H1 (cell line): ENCODE data around the gene POLD1.

Experiments
- CBX8 ChIP-seq: fragments of 300-800, 300-1000 bp; sonication (generic); IDR thresholded peaks from 2 replicates; pipeline ENCODE4 v1.7.1; 2016; ENCODE audit warnings: low read depth, low read length, borderline replicate concordance
- CEBPB ChIP-seq: IDR thresholded peaks from 2 replicates; pipeline ENCODE4 v1.6.1; 2012; ENCODE audit warnings: low read depth, low read length
- CHD2 ChIP-seq: IDR thresholded peaks from 2 replicates; pipeline ENCODE4 v1.6.1; 2012; ENCODE audit warnings: low read length, improper control_type of control experiment
- POLR2A ChIP-seq, 2 experiments: IDR thresholded peaks; 1 replicate in 1 of 2; 2 replicates in 1 of 2; pipeline ENCODE4 v1.6.1; 2011; ENCODE audit warnings: low read depth in 2 of 2, low read length in 2 of 2, mild to moderate bottlenecking in 2 of 2; ENCODE audit errors: control extremely low read depth in 1 of 2
- POLR2AphosphoS5 ChIP-seq: IDR thresholded peaks from 2 replicates; pipeline ENCODE4 v1.6.1; 2011; ENCODE audit warnings: low read depth, low read length
- RAD21 ChIP-seq, 2 experiments: IDR thresholded peaks in 1 of 2; conservative IDR thresholded peaks in 1 of 2; 2 replicates each; pipeline ENCODE4 v1.6.1; 2011; ENCODE audit warnings: low read depth in 2 of 2, low read length in 2 of 2, improper control_type of control experiment in 1 of 2, inconsistent platforms in 1 of 2, mild to moderate bottlenecking in 1 of 2, moderate library complexity in 1 of 2
- TCF12 ChIP-seq: IDR thresholded peaks from 2 replicates; pipeline ENCODE4 v1.6.1; 2011; ENCODE audit warnings: low read depth, mild to moderate bottlenecking, low read length
- TF ChIP-seq, protein P1 (sequence below), 3 experiments: IDR thresholded peaks; 1 replicate in 2 of 3; 2 replicates in 1 of 3; pipeline versions ENCODE4 v1.5.1 to v1.6.1; 2011; ENCODE audit warnings: low read length in 3 of 3, mild to moderate bottlenecking in 3 of 3, inconsistent platforms in 2 of 3, low read depth in 1 of 3, moderate library complexity in 1 of 3; ENCODE audit not compliant: insufficient read depth in 1 of 3; ENCODE audit errors: control extremely low read depth in 1 of 3
- TF ChIP-seq, protein P2 (sequence below): IDR thresholded peaks from 2 replicates; pipeline ENCODE4 v1.6.1; 2012; ENCODE audit warnings: inconsistent platforms

DNA sequence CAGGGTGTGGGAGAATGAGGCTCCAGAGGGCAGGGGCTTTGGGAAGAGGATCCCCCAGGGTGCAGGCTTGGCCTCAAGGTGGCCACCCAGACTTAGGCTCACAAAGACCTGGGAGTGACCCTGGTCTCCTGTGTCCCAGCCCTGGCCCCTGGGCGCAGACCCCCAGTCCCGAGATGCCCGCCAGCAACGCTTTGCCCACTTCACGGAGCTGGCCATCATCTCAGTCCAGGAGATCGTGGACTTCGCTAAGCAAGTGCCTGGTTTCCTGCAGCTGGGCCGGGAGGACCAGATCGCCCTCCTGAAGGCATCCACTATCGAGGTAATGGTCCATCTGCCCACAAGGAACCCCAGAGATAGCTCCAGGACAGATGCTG, 5.3 kb upstream of the POLD1 start:
- no peak for TF ChIP-seq POLR2A (IDR thresholded peaks at IDR 0.05; ENCODE audit: control extremely low read depth in 1 of 2, low read depth in 2 of 2, low read length in 2 of 2)
- no peak for TF ChIP-seq CEBPB
- no peak for TF ChIP-seq RAD21 (IDR thresholded peaks at IDR 0.05 in 1 of 2, conservative IDR thresholded peaks at IDR 0.05 in 1 of 2; ENCODE audit: low read depth in 2 of 2, low read length in 2 of 2)
- TF ChIP-seq, protein P1, sequence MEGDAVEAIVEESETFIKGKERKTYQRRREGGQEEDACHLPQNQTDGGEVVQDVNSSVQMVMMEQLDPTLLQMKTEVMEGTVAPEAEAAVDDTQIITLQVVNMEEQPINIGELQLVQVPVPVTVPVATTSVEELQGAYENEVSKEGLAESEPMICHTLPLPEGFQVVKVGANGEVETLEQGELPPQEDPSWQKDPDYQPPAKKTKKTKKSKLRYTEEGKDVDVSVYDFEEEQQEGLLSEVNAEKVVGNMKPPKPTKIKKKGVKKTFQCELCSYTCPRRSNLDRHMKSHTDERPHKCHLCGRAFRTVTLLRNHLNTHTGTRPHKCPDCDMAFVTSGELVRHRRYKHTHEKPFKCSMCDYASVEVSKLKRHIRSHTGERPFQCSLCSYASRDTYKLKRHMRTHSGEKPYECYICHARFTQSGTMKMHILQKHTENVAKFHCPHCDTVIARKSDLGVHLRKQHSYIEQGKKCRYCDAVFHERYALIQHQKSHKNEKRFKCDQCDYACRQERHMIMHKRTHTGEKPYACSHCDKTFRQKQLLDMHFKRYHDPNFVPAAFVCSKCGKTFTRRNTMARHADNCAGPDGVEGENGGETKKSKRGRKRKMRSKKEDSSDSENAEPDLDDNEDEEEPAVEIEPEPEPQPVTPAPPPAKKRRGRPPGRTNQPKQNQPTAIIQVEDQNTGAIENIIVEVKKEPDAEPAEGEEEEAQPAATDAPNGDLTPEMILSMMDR (IDR thresholded peaks at IDR 0.05; ENCODE audit: control extremely low read depth in 1 of 3, insufficient read depth in 1 of 3, low read depth in 1 of 3, low read length in 3 of 3) = no peak
- no peak for TF ChIP-seq POLR2AphosphoS5
- TF ChIP-seq, protein P2, sequence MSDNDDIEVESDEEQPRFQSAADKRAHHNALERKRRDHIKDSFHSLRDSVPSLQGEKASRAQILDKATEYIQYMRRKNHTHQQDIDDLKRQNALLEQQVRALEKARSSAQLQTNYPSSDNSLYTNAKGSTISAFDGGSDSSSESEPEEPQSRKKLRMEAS = no peak
- no peak for TF ChIP-seq CHD2
- no peak for TF ChIP-seq TCF12
- no peak for TF ChIP-seq CBX8
